Hematopoietic multipotent progenitor cell treated with erythropoietin and hydrocortisone succinate and interleukin-3 and kit ligand, for 8 days (in vitro differentiated cells): ENCODE measurements around the gene MAP3K5.

ENCODE experiments used
- DNase-seq: peaks from one replicate; pipeline ENCODE4 v3.0.0-alpha.2; 2015

Gene MAP3K5

GRCh38 chr6:136527831-136528230 is 264.4 kb downstream of the MAP3K5 start:
- no peak for DNase-seq

DNA sequence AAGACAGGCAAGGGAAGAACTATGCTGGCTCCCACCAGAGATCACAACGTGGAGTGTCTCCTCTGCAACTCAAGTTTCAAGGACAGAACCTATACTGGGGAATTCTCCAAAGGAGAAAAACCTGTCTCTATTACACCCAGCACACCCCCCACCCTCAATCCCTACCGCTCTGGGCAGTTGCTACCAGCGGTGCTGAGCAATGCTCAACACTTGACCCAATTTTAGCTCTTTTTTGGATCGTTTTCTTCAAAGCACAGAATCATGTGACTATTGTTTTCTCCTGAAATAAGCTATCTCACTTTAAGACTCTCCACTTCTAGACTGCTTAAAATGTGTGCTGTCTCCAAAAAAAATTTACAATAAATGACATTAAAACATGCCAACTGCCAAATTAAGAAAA is 265.3 kb downstream of the MAP3K5 start:
- no peak for DNase-seq

DNA sequence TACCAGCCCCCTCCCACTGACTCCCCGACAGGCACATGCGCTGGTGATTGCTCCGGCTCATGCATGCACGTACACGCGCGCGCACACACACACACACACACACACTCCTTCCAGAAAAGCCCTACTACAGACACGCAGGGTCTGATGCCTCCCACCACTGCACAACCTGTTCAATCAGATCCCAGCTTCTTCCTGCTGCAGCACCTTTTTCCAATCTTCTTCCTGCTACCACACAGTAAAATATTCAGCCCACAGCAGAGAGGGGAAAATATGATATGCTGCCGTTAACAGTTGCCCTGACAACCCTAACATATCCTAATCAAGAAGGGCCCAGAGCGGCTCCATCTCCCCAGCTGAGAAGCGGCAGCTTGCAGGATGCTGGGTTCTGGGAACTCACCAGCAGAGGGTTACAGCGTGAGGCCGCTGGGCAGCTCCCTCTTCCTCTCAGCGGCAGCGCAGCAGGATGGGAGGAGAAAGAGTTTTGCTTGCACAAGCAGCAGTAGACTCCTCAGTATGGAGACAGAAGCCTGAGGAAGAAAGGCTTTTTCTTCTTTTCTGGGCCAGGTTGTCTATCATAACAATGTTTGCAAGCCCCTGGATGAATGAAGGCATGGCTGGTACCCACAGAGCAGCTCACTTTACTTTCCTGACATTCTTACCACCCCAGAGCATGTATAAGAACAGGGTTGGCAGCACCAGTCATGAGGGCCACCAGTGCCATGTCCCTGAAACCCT is 265.9 kb downstream of the MAP3K5 start:
- peak; percentile 79 for DNase-seq

- peak; percentile 66 for DNase-seq
Observed at GRCh38 chr6:136525586-136526195, 266.6 kb downstream of the MAP3K5 start.

- peak; percentile 43 for DNase-seq
Observed at GRCh38 chr6:136524936-136525413, 267.3 kb downstream of the MAP3K5 start.

DNA sequence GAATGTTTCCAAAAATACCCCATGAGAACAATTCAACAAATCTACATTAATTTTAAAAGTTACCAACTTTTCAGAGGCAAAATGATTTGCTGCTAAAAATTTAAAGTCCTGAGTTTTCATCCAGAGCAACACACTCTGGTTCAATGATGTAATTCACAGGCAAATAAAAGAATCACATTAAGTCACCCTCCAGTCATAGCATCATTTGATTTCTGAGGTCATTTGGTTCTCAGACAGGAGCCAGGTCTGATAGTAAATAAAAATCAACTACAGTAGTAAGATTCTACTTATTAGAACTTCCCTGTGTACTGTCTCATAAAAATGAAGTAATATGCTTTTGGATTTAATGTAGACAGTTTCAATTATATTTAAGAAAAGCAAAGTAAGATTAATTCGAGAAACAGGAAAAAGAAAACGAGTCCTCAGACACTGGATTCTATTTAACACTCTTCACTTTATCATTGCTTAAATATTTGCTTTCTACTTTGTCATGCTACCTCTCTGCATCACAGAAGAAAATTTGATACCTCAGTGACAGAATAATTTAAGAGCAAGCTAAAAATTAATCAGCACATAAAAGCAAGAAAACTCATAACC is 267.8 kb downstream of the MAP3K5 start:
- DNase-seq = no peak

DNA sequence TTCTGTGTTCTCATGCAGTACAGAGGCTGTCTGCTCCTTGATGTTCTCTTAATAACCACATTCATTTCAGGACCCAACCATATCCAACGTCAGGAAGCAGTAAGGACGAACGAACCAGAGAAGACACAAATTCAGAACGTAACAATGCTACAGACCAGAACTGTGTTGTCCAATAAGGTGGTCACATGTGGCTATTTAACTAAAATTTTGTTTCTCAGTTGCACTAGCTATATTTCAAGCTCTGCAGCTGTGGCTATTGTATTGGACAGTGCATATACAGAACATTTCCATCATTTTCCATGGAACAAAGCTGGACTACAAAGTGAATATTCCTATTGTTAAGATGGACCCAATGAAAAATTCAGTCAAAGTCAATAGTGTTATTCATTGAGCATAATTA is 269.1 kb downstream of the MAP3K5 start:
- DNase-seq = no peak

- no peak for DNase-seq
Observed at GRCh38 chr6:136522636-136523035, 269.6 kb downstream of the MAP3K5 start.

GRCh38 chr6:136521911-136522310 is 270.4 kb downstream of the MAP3K5 start:
- no peak for DNase-seq

DNA sequence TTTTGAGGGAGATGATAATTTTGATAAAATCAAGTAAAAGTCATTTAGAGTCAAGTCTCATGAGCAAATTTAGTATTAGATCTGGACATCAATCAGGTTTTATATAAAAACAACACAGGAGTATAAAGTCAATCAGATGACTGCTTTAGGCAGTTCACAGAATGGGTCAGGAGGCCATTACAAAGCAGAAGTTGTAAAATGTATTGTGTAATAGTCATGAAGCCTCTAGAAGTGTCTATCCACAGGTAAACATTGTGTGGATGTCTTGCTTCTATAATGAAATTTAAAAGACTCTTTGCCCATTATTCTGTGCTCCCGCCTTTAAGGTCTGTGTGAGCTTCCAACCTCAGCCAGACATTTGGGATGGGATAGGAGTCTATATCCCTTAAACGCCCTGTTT is 270.9 kb downstream of the MAP3K5 start:
- DNase-seq = no peak

GRCh38 chr6:136520517-136520916 is 271.8 kb downstream of the MAP3K5 start:
- DNase-seq = no peak

DNA sequence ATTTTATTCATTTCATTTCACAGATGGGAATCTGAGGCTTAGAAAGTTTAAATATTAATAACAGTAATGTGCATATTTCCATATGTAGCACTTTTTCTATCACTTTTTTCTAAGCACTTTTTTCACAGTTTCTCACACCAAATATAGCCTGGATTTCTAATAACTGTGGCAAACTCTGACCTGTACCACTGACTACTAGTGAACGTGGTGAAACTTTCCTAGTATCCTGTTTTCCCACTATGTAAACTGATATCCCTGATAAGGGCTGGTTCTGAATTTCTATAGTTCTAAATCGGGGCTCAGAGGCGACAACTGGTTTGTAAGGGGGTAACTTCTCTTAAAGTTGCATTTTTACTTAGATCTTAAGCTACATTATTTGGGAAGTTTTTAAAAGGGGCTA is 274.7 kb downstream of the MAP3K5 start:
- DNase-seq = no peak

DNA sequence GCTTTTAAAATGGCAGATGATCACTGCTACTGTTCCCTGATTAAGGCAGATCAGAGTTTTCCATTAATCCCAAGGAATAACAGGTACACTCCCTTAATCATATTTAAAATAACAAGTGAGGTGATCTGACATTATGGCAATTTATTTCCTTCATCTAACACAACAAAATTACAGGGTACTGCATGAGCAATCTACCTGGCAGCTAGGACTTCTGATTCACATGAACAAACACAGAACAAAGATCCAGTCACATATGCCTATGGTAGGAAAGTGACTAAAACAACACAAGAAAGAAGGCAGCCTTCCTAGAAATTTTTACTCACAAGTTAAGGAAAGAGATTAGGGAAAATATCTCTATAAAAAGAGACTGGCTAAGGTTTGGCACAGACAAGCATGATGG is 275.3 kb downstream of the MAP3K5 start:
- DNase-seq = no peak

GRCh38 chr6:136514591-136514990 is 277.7 kb downstream of the MAP3K5 start:
- no peak for DNase-seq

DNA sequence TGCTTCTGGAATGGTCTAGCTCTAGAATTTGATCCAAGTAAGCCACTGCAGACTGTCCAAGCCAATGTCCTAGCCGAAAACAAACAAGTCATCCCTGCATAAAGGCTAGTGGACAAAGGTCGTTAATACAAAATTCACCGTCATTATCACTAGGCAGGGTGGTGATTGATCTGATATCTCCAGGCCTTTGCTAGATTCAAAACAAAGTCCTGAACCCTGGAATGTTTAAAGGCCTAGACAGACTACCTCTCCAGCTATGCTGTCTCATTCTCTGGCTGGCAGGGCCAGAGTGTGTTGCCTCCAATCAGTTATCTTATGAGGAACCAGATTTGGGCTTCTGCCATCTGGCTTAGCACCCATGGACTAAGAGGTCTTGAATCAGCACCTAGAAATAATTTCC is 280.4 kb downstream of the MAP3K5 start:
- peak; percentile 28 for DNase-seq

GRCh38 chr6:136511397-136511796 is 280.9 kb downstream of the MAP3K5 start:
- DNase-seq = no peak

DNA sequence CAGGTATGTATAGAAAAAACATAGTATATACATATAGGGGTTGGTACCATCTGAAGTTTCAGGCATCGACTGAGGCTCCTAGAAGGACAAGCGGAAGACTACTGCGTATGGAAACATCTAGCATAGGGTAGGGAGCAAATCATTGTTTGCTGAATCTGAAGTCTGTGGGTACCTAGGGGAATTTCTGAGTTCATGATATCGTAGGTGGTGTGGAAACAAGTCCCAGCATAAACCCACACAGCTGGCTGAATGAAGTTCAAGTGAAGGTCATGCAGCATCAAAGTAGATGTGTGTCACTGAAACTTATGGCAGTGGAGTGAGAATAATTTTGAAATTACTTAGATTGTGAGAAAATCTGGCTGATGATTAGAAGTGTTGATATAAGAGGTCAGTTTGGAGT is 281.5 kb downstream of the MAP3K5 start:
- DNase-seq = no peak

DNA sequence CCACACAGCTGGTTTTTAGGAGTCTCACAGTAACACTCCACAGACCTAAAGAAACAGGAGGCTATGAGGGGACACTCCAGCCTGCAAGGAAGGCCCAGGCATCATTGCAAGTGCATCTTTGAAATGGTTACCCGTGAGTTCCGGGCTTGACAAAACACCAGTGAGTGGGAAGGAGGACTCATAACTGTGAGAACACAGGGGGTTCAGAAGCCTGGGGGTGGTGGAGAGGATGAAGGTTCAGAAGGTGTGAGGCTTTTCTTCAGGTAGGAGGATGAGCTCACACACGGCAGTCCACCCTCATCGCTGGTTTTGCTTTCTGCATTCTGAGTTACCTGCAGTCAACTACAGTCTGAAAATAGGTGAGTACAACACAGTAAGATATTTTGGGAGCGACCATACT is 282.0 kb downstream of the MAP3K5 start:
- no peak for DNase-seq

DNA sequence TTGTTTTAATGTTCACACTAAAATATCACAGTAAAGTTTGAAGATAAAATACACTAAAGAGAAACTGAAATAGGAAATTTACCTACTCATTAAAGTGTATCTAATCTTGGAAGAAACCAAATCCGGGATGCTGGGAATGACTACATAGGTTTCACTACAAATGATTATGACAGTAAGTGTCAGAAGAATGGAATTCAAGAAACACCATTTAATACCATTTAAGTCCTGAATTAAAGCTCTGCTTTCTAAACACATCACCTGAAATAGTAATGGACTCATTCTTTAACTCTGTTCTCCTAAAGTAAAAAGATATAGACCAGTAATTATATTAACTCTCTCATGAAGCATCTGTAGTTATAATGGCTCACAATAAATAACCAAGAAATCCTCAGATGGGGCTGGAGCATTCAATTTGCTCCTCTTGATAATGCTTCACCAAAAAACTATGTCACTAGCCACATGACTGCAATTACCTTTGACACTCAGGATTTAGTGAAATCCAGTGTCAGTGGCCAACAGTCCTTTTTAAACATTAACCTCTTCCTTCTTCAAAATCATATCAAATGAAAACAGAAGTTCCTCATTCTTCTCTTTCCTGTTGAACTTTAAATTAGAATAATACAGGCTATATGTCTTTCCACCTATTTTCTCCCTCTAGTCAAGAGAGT is 283.4 kb downstream of the MAP3K5 start:
- DNase-seq = no peak
